NCI-H2227 (cell line): ENCODE measurements around the gene PRELID2.
"Not testable (repeated sequence)": the region's sequence is repeated elsewhere in the genome, so short reads cannot be mapped to it uniquely, and the experiment has no call there.

Experiments used
- DNase-seq: peaks from one replicate; lab custom pipeline; 2025; ENCODE audit not compliant: unreplicated experiment; lab: John Stamatoyannopoulos, UW

Gene PRELID2

GRCh38 chr5:145752534-145752933, 82.6 kb downstream of the PRELID2 start:
- DNase-seq, result no peak

GRCh38 chr5:145750199-145750598, 84.9 kb downstream of the PRELID2 start:
- DNase-seq, result no peak

GRCh38 chr5:145743396-145744061, 91.6 kb downstream of the PRELID2 start:
- no peak for DNase-seq

- DNase-seq, result no peak
Measured at GRCh38 chr5:145739843-145740242, 95.3 kb downstream of the PRELID2 start.

GRCh38 chr5:145738227-145738626, 96.9 kb downstream of the PRELID2 start:
- DNase-seq, result no peak

GRCh38 chr5:145737578-145737977, 97.6 kb downstream of the PRELID2 start:
- DNase-seq, result no peak

- DNase-seq, result not testable (repeated sequence)
Measured at GRCh38 chr5:145729956-145730355, 105.2 kb downstream of the PRELID2 start.

- no peak for DNase-seq
Measured at GRCh38 chr5:145723516-145723915, 111.6 kb downstream of the PRELID2 start.

- DNase-seq, result peak; percentile 21
Measured at GRCh38 chr5:145718956-145719355, 116.2 kb downstream of the PRELID2 start.

GRCh38 chr5:145715412-145715811, 119.7 kb downstream of the PRELID2 start:
- DNase-seq, result no peak

GRCh38 chr5:145712245-145712644, 122.9 kb downstream of the PRELID2 start:
- no peak for DNase-seq

- no peak for DNase-seq
Measured at GRCh38 chr5:145711417-145711816, 123.7 kb downstream of the PRELID2 start.
